Activated naive CD4-positive, alpha-beta T cell treated with anti-CD3 and anti-CD28 coated beads for 36 hours (primary cell): Measurements from ENCODE around the gene SUGP1. TPM values are rescaled to one million over a fixed set of nuclear protein-coding genes. Genes with fewer than 3 reads are reported as not detected.
"Not testable (repeated sequence)": the region's sequence is repeated elsewhere in the genome, so short reads cannot be mapped to it uniquely, and the experiment has no call there.

Experiments used
- CTCF ChIA-PET: fragments of 350-600 bp; sonication (Branson Sonifier 250); formaldehyde crosslinking; loops from one replicate; lab custom pipeline; 2021; ENCODE audit warnings: antibody characterized with exemption; lab: Charles Lee
- DNase-seq: peaks from one replicate; pipeline ENCODE4 v3.0.0-alpha.2; 2020
- H3K27ac Mint-ChIP-seq: one replicate; pipeline ENCODE4 v1.8.0; 2021; ENCODE audit warnings: mild to moderate bottlenecking, mixed read lengths
- H3K27me3 Mint-ChIP-seq: one replicate; pipeline ENCODE4 v1.8.0; 2021; ENCODE audit warnings: low read depth, mixed read lengths
- H3K36me3 Mint-ChIP-seq: one replicate; pipeline ENCODE4 v1.8.0; 2021; ENCODE audit warnings: low read depth, mixed read lengths
- H3K4me1 Mint-ChIP-seq: one replicate; pipeline ENCODE4 v1.8.0; 2021; ENCODE audit warnings: low read depth, mixed read lengths
- H3K4me3 Mint-ChIP-seq: one replicate; pipeline ENCODE4 v1.8.0; 2021; ENCODE audit warnings: mild to moderate bottlenecking, moderate library complexity, mixed read lengths
- H3K9me3 Mint-ChIP-seq: one replicate; pipeline ENCODE4 v1.8.0; 2021; ENCODE audit warnings: mixed read lengths
- intact Hi-C: fragments of 100-400 bp; cut with micrococcal nuclease; formaldehyde crosslinking; loops from one replicate; pipeline ENCODE4 v1.15.1; 2023
- total RNA-seq, 2 experiments: library from RNA; stranded (reverse); gene quantifications; one replicate each; pipeline ENCODE4 v1.2.3, GENCODE V29; 2021

SUGP1 gene
- total RNA-seq, 2 experiments from 2014 or later, result 31.7 to 32.4 TPM

DNA sequence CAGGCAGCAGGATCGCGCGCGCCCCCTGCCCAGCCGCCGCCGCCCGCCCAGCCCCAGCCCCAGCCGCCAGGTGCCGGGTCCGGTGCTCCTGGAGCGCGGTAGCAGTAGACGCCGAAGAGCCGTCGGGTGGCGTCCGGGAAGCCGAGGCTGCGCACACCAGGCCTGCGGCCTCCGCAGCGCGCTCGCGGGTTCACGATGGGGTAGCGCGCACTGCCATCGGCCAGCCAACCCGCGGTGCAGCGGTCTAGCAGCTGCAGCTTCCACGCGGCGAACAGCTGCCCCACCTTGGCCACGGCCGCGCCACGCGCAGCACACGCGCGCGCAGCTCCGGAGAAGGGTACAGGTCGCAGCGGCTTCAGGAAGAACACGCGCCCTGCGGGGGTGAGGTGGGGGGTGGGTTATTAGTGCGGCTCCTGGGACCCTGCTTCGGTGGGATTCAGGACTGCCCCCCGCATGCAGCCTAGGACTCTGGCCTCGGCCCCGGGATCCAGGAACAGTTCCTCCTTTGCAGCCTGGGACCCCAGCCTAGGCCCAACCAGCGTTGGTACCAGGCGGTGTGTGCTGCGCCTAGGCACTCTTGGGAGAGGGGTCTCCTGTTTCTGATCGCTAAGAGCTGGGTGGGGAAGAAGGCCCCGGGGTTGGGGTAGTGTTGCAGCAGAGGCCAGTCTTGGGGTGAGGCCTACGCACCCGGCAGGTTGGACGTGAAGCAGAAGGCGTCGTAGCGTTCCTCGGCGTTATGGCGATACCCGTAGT lies 62.3 kb downstream of the SUGP1 start:
- Mint-ChIP-seq H3K27ac (no peak overlapping the region), H3K4me1 (peaks cover 9% of the 10 kb centered on the region), H3K27me3 (peaks cover 50% of the 10 kb centered on the region), H3K36me3 (no peaks in the 10 kb centered on the region), H3K4me3 (no peak overlapping the region), H3K9me3 (no peaks in the 10 kb centered on the region)
- no peak for DNase-seq
- CTCF ChIA-PET, result interaction anchor here (0.6 kb wide), 1 partner anchor 328 kb away, joined by 7 read pairs; no protein-coding TSS in a partner anchor
- intact Hi-C loops, result no loop called here

GRCh38 chr19:19257137-19257536 lies 63.2 kb downstream of the SUGP1 start:
- Mint-ChIP-seq H3K9me3 (no peaks in the 10 kb centered on the region), H3K36me3 (no peaks in the 10 kb centered on the region), H3K27me3 (peaks cover 45% of the 10 kb centered on the region), H3K4me3 (no peak overlapping the region), H3K4me1 (peaks cover 6% of the 10 kb centered on the region), H3K27ac (no peak overlapping the region)
- CTCF ChIA-PET, result no interaction called here
- DNase-seq, result no peak
- intact Hi-C loops, result no loop called here

DNA sequence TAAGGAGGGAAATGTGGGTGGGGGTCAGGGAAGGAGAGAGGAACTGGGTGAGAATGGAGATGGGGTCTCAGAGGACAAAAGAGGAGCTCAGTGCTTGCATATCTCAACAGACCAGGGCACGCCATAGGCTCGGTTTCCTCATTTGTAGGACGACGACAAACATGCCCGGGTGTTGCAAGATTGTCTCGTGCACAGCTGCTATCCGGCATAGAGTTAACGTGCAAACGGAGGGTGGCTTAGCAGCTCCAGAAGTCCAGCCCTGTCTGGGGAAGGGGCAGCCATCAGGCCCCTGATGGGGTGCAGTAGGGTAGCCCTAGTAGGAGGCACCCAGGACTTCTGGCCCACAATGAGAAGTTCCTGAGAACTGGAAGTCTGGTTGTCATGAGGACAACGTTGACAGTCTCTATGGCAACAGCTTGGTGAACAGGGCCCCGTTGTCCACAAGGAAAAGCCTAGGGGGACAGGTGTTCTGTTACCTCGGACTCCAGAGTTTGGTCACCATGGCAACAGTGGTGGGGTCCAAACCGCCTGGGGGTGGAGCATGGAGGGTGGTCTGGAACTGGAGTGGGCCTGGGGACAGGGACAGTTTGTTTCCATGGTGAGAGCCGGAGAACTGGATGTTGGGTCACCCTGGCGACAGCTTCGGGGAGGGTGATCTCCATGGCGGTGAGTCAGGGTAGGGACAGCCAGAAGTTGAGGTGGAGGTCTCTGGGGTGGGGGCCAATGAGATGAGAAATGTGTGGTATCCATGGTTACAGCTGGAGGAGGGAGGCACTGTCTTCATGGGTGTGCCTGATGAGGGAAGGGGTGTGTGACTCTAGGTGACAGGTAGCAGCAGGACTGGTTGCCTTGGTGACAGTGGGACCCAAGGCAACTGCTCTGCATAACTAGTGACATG lies 64.0 kb downstream of the SUGP1 start:
- H3K36me3 Mint-ChIP-seq, result no peaks in the 10 kb centered on the region
- H3K9me3 Mint-ChIP-seq, result no peaks in the 10 kb centered on the region
- CTCF ChIA-PET, result no interaction called here
- no peak overlapping the region for H3K27ac Mint-ChIP-seq
- H3K4me3 Mint-ChIP-seq, result no peak overlapping the region
- H3K27me3 Mint-ChIP-seq, result peaks cover 44% of the 10 kb centered on the region
- DNase-seq, result no peak
- intact Hi-C loops, result no loop called here
- peaks cover 3% of the 10 kb centered on the region for H3K4me1 Mint-ChIP-seq

DNA sequence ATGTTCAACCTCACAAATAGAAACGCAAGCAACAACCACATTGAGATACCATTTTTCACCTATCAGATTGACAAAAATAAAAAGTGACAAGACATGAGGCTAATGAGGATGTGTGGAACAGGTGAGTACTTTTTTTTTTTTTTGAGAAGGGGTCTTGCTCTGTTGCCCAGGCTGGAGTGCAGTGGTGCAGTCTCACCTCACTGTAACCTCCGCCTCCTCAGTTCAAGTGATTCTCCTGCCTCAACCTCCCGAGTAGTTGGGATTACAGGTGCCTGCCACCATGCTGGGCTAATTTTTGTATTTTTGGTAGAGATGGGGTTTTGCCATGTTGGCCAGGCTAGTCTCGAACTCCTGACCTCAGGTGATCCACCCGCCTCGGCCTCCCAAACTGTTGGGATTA lies 66.9 kb downstream of the SUGP1 start:
- H3K4me3 Mint-ChIP-seq, H3K27ac Mint-ChIP-seq, H3K36me3 Mint-ChIP-seq, intact Hi-C loops, H3K9me3 Mint-ChIP-seq, DNase-seq, H3K4me1 Mint-ChIP-seq: not testable (repeated sequence)
- H3K27me3 Mint-ChIP-seq, result peaks cover 35% of the 10 kb centered on the region
- CTCF ChIA-PET, result interaction anchor here (0.7 kb wide), 1 partner anchor 254 kb away, joined by 3 read pairs; no protein-coding TSS in a partner anchor

- Mint-ChIP-seq H3K4me3 (no peak overlapping the region), H3K9me3 (no peaks in the 10 kb centered on the region), H3K27ac (no peak overlapping the region), H3K4me1 (no peaks in the 10 kb centered on the region), H3K36me3 (no peaks in the 10 kb centered on the region), H3K27me3 (peaks cover 21% of the 10 kb centered on the region)
- no peak for DNase-seq
- intact Hi-C loops, result no loop called here
- CTCF ChIA-PET, result no interaction called here
Measured at GRCh38 chr19:19250196-19250801, 70.0 kb downstream of the SUGP1 start.

- no peak overlapping the region for H3K27ac Mint-ChIP-seq
- no peaks in the 10 kb centered on the region for H3K36me3 Mint-ChIP-seq
- H3K4me1 Mint-ChIP-seq, result no peaks in the 10 kb centered on the region
Measured at GRCh38 chr19:19240476-19240875, 79.8 kb downstream of the SUGP1 start.

DNA sequence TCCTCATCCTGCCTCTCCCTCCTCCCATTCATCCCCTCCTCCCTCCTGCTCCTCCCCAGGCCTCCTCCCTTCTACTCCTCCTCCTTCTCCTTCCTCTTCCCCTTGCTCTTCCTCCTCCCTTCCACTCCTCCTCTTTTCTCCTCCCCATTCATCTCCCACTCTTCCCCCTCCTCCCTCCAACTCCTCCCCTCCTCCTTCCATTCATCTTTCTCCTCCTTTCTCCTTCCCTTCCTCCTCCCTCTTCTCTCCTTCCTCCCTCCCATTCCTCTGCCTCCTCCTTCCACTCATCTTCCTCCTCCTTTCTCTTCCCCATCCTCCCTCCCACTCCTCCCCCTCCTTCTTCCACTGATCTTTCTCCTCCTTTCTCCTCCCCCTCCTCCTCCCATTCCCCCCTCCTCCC lies 80.6 kb downstream of the SUGP1 start:
- intact Hi-C loops, result no loop called here
- Mint-ChIP-seq H3K27ac (no peak overlapping the region), H3K9me3 (peaks cover 9% of the 10 kb centered on the region), H3K4me1 (no peaks in the 10 kb centered on the region), H3K36me3 (no peaks in the 10 kb centered on the region), H3K4me3 (no peak overlapping the region), H3K27me3 (peaks cover 14% of the 10 kb centered on the region)
- CTCF ChIA-PET, result no interaction called here
- DNase-seq, result no peak

More at GRCh38 chr19:19240476-19240875, 79.8 kb downstream of the SUGP1 start:
- Mint-ChIP-seq H3K27me3 (peaks cover 14% of the 10 kb centered on the region), H3K4me3 (no peak overlapping the region), H3K9me3 (peaks cover 5% of the 10 kb centered on the region)
- intact Hi-C loops, result no loop called here
- DNase-seq, result no peak
- CTCF ChIA-PET, result no interaction called here

- Mint-ChIP-seq H3K9me3 (peaks cover 19% of the 10 kb centered on the region), H3K27me3 (peaks cover 14% of the 10 kb centered on the region), H3K36me3 (no peaks in the 10 kb centered on the region), H3K4me3 (no peak overlapping the region), H3K27ac (no peak overlapping the region), H3K4me1 (no peaks in the 10 kb centered on the region)
- intact Hi-C loops, result no loop called here
- DNase-seq, result no peak
- CTCF ChIA-PET, result no interaction called here
Measured at GRCh38 chr19:19238126-19238894, 82.0 kb downstream of the SUGP1 start.

DNA sequence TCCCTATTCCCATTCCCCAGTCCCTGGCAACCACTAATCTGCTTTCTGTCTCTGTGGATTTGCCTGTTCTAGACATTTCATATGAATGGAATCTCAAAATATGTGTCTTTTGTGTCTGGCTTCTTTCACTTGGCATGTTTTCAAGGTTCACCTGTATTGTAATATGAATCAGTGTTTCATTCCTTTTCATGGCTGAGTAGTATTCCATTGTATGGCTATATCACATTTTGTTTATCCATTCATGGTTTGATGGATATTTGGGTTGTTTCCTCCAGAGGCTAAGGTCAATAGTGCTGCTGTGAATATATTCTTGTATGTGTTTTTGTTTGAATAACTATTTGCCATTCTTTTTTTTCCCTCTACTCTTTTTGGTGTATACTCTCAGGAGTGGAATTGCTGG lies 84.1 kb downstream of the SUGP1 start:
- intact Hi-C loops, result no loop called here
- Mint-ChIP-seq H3K36me3 (no peaks in the 10 kb centered on the region), H3K9me3 (peaks cover 20% of the 10 kb centered on the region), H3K27me3 (peaks cover 14% of the 10 kb centered on the region), H3K27ac (no peak overlapping the region), H3K4me3 (no peak overlapping the region), H3K4me1 (no peaks in the 10 kb centered on the region)
- no peak for DNase-seq
- CTCF ChIA-PET, result no interaction called here

DNA sequence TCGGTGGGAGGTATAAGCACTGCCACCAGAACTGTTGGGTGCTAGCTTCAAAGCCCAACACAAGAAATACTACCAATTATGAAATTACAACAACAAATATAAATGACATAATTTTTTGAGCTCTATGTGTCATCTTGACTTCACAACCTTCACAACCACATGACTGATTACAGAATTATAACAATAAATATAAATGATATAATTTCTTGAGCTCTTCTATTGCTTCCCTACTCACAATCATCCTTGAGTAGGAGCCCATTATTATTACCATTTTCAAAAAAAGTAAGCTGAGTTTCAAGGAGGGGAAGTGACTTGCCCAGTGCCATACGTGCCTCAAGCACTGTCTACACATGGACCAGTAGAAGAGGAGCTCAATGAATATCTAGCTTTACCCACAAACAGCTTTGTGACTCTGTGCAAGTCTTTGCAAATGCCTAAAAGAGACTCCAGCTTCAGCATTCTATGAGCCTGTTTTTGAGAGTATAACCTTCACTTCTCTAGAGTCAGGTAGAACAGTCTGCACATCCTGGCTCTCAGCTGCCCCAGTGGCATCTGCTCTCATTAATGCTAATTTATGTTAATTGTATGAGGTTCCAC lies 86.0 kb downstream of the SUGP1 start:
- CTCF ChIA-PET, result interaction anchor here (0.5 to 1.5 kb wide), 4 partner anchors 9 to 129 kb away, joined by 3 to 8 read pairs (median 4); no protein-coding TSS in a partner anchor
- intact Hi-C loops, result no loop called here
- no peaks in the 10 kb centered on the region for H3K4me1 Mint-ChIP-seq
- DNase-seq, result no peak
- no peak overlapping the region for H3K4me3 Mint-ChIP-seq
- no peak overlapping the region for H3K27ac Mint-ChIP-seq
- H3K36me3 Mint-ChIP-seq, result no peaks in the 10 kb centered on the region
- peaks cover 5% of the 10 kb centered on the region for H3K27me3 Mint-ChIP-seq
- peaks cover 20% of the 10 kb centered on the region for H3K9me3 Mint-ChIP-seq

GRCh38 chr19:19232261-19232721 lies 88.0 kb downstream of the SUGP1 start:
- H3K27me3 Mint-ChIP-seq, result peaks cover 7% of the 10 kb centered on the region
- CTCF ChIA-PET, result interaction anchor here (0.7 kb wide), 2 partner anchors 22 to 123 kb away, joined by 3 to 6 read pairs; no protein-coding TSS in a partner anchor
- no peak for DNase-seq
- peaks cover 20% of the 10 kb centered on the region for H3K9me3 Mint-ChIP-seq
- H3K4me1 Mint-ChIP-seq, result no peaks in the 10 kb centered on the region
- intact Hi-C loops, result no loop called here
- no peak overlapping the region for H3K4me3 Mint-ChIP-seq
- no peaks in the 10 kb centered on the region for H3K36me3 Mint-ChIP-seq
- no peak overlapping the region for H3K27ac Mint-ChIP-seq
